A549 treated with CORT108297 at 1 μM for 4 hours (cell line): ENCODE measurements around the gene ARPP21. TPM values are rescaled to one million over a fixed set of nuclear protein-coding genes. Genes with fewer than 3 reads are reported as not detected.

Source experiments
- total RNA-seq: library from RNA; stranded (reverse); fragments of 200-300 nt; extraction: Qiagen RNA extraction; gene quantifications from 5 replicates; pipeline ENCODE4 v1.2.3, GENCODE V29; 2022

Gene ARPP21
- 0.02 to 0.08 TPM (median 0.06 TPM) in 3 of 5 replicates, not detected in the others for total RNA-seq

GRCh38 chr3:35639254-35640186 lies at the start of gene ARPP21:
Gene ARPP21 (plus strand): TSS chr3:35639525. CDS start chr3:35681752, 42,227 bp downstream.

